K562 (cell line): Measurements from ENCODE around the gene PRSS21. TPM values are rescaled to one million over a fixed set of nuclear protein-coding genes. Genes with fewer than 3 reads are reported as not detected.

Source experiments
- BRD9 ChIP-seq: fragments of 450-650 bp; IDR thresholded peaks from 2 replicates; pipeline ENCODE4 v1.6.1; 2018; ENCODE audit warnings: low read depth; ENCODE audit not compliant: partially characterized antibody
- GABPB1 ChIP-seq: sonication (generic); formaldehyde crosslinking; IDR thresholded peaks from 2 replicates; pipeline ENCODE4 v1.8.0; 2022; ENCODE audit warnings: mild to moderate bottlenecking, missing genetic modification reagents
- NUFIP1 ChIP-seq: fragments of 450-650 bp; IDR thresholded peaks from 2 replicates; pipeline ENCODE4 v1.6.1; 2018; ENCODE audit not compliant: partially characterized antibody
- PYGO2 ChIP-seq: fragments of 450-650 bp; IDR thresholded peaks from 2 replicates; pipeline ENCODE4 v1.6.1; 2016; ENCODE audit warnings: mild to moderate bottlenecking, missing genetic modification characterization, moderate library complexity, missing compliant biosample characterization
- SPI1 ChIP-seq: IDR thresholded peaks from 2 replicates; pipeline ENCODE4 v1.6.1; 2011; ENCODE audit warnings: low read depth, low read length, control low read depth, borderline replicate concordance
- STAG1 ChIP-seq: sonication (generic); formaldehyde crosslinking; IDR thresholded peaks from 2 replicates; pipeline ENCODE4 v1.5.0; 2020; ENCODE audit warnings: missing genetic modification reagents, borderline replicate concordance
- ZKSCAN1 ChIP-seq: fragments of 150-350 bp; IDR thresholded peaks from 2 replicates; pipeline ENCODE4 v1.6.1; 2016; ENCODE audit warnings: low read depth, low read length
- ZNF212 ChIP-seq: fragments of 450-650 bp; formaldehyde crosslinking; IDR thresholded peaks from 2 replicates; pipeline ENCODE4 v1.4.0; 2020; ENCODE audit warnings: mild to moderate bottlenecking
- ZNF75A ChIP-seq: fragments of 450-650 bp; formaldehyde crosslinking; IDR thresholded peaks from 2 replicates; pipeline ENCODE4 v1.4.0; 2020; ENCODE audit warnings: mild to moderate bottlenecking
- polyA plus RNA-seq, 8 experiments: library from polyadenylated mRNA; depleted of rRNA in 4 of 8; stranded (reverse) in 5 of 8; unstranded in 3 of 8; fragments of >200 nt; fragmentation: Nextera tagmentation in 2 of 8; fragmentation: Illumina TruSeq in 1 of 8; extraction: Ambion mirVana in 2 of 8; extraction: Trizol in 1 of 8; gene quantifications; 2 replicates each; pipeline versions ENCODE4 v1.2.1 to v1.2.3, GENCODE V29; 2011 to 2014; ENCODE audit warnings: inconsistent platforms in 1 of 8, missing spikeins in 1 of 8
- total RNA-seq, 7 experiments: library from RNA; depleted of rRNA in 6 of 7; stranded (reverse); fragments of >200 nt in 6 of 7; fragmentation: Illumina TruSeq in 2 of 7; extraction: Trizol in 2 of 7; gene quantifications; 2 replicates each; pipeline versions ENCODE4 v1.2.1 to v1.2.3, GENCODE V29; 2011 to 2021; ENCODE audit warnings: low replicate concordance in 1 of 7
- TF ChIP-seq, protein P1 (sequence below): fragments of 200-800 bp; sonication (Bioruptor generic); IDR thresholded peaks from 2 replicates; pipeline ENCODE4 v1.6.1; 2017; ENCODE audit warnings: missing genetic modification characterization, missing compliant biosample characterization
- TF ChIP-seq, protein P2 (sequence below): IDR thresholded peaks from 2 replicates; pipeline ENCODE4 v1.6.1; 2016; ENCODE audit warnings: missing genetic modification characterization, missing compliant biosample characterization
- TF ChIP-seq, protein P3 (sequence below): sonication (generic); formaldehyde crosslinking; IDR thresholded peaks from 2 replicates; pipeline ENCODE4 v1.8.0; 2022; ENCODE audit warnings: missing genetic modification reagents, mild to moderate bottlenecking, borderline replicate concordance
- TF ChIP-seq, protein P4 (sequence below), 2 experiments: fragments of 450-650 bp; formaldehyde crosslinking in 1 of 2; IDR thresholded peaks; 2 replicates each; pipeline versions ENCODE4 v1.4.0 to v1.6.1; 2014 to 2020; ENCODE audit warnings: mild to moderate bottlenecking in 2 of 2, borderline replicate concordance in 1 of 2, low read depth in 1 of 2

The PRSS21 gene
- total and polyA plus RNA-seq, 9 of the 15 experiments (the other 6 are each of a cell fraction or from before 2014, with no cell fraction given): 12.1 to 121 (median 61.3) TPM

DNA sequence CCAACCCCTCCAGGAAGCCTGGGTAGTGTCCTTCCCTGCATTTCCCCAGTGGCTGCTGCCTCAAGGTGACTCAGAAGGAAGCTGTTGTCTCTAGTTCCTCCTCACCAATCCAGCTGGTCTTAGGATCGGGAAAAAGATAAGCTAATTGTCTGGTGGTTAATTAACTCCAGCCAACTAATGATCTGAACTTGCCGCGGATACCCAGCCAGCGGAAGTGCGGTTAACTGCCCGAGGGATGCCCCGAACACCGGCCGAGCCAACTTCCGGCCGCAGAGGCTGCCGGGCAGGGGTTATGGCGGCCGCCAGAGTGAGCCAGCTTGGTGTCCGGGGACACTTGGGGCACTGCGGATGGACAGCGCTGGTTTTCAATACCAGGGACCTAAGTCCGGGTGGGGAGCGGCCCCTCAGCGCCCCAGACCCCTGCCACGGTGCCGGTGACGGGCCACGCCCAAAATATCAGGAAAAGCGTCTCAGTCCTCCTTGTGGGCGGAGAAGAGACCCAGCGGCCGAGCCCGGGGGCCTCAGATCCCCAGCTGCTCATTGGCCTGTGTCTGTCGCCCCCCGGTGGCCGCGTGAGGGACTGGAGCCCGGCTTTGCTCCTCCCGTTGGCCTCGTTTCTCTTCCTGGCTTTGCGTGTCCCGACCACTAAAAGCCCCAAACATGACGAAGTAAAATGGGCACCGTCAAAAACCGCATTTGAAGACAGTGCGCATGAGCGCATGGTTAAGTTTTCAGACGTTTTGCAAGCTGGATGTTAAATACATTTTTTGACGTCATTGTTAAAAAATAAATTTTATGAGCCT, 51.2 kb downstream of the PRSS21 start (continued):
- TF ChIP-seq, protein P1, sequence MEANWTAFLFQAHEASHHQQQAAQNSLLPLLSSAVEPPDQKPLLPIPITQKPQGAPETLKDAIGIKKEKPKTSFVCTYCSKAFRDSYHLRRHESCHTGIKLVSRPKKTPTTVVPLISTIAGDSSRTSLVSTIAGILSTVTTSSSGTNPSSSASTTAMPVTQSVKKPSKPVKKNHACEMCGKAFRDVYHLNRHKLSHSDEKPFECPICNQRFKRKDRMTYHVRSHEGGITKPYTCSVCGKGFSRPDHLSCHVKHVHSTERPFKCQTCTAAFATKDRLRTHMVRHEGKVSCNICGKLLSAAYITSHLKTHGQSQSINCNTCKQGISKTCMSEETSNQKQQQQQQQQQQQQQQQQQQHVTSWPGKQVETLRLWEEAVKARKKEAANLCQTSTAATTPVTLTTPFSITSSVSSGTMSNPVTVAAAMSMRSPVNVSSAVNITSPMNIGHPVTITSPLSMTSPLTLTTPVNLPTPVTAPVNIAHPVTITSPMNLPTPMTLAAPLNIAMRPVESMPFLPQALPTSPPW (CRISPR knock-in tag): peak; percentile 79
- TF ChIP-seq NUFIP1 (no peak), BRD9 (peak; percentile 42), PYGO2 (peak; percentile 55; the same call in 1 of the 2 replicates), SPI1 (peak; percentile 64; the same call in 1 of the 2 replicates), STAG1 (no peak; the same call in 1 of the 2 replicates), ZNF212 (no peak), GABPB1 (peak; percentile 96), ZKSCAN1 (no peak), ZNF75A (CRISPR knock-in tag) (0 out of 2 replicates have a peak, but pooled peaks have one; percentile 49)
- TF ChIP-seq, protein P2, sequence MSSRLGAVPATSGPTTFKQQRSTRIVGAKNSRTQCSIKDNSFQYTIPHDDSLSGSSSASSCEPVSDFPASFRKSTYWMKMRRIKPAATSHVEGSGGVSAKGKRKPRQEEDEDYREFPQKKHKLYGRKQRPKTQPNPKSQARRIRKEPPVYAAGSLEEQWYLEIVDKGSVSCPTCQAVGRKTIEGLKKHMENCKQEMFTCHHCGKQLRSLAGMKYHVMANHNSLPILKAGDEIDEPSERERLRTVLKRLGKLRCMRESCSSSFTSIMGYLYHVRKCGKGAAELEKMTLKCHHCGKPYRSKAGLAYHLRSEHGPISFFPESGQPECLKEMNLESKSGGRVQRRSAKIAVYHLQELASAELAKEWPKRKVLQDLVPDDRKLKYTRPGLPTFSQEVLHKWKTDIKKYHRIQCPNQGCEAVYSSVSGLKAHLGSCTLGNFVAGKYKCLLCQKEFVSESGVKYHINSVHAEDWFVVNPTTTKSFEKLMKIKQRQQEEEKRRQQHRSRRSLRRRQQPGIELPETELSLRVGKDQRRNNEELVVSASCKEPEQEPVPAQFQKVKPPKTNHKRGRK: no peak
- TF ChIP-seq, protein P3, sequence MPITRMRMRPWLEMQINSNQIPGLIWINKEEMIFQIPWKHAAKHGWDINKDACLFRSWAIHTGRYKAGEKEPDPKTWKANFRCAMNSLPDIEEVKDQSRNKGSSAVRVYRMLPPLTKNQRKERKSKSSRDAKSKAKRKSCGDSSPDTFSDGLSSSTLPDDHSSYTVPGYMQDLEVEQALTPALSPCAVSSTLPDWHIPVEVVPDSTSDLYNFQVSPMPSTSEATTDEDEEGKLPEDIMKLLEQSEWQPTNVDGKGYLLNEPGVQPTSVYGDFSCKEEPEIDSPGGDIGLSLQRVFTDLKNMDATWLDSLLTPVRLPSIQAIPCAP (CRISPR knock-in tag): no peak
- TF ChIP-seq, protein P4, sequence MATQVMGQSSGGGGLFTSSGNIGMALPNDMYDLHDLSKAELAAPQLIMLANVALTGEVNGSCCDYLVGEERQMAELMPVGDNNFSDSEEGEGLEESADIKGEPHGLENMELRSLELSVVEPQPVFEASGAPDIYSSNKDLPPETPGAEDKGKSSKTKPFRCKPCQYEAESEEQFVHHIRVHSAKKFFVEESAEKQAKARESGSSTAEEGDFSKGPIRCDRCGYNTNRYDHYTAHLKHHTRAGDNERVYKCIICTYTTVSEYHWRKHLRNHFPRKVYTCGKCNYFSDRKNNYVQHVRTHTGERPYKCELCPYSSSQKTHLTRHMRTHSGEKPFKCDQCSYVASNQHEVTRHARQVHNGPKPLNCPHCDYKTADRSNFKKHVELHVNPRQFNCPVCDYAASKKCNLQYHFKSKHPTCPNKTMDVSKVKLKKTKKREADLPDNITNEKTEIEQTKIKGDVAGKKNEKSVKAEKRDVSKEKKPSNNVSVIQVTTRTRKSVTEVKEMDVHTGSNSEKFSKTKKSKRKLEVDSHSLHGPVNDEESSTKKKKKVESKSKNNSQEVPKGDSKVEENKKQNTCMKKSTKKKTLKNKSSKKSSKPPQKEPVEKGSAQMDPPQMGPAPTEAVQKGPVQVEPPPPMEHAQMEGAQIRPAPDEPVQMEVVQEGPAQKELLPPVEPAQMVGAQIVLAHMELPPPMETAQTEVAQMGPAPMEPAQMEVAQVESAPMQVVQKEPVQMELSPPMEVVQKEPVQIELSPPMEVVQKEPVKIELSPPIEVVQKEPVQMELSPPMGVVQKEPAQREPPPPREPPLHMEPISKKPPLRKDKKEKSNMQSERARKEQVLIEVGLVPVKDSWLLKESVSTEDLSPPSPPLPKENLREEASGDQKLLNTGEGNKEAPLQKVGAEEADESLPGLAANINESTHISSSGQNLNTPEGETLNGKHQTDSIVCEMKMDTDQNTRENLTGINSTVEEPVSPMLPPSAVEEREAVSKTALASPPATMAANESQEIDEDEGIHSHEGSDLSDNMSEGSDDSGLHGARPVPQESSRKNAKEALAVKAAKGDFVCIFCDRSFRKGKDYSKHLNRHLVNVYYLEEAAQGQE (IDR thresholded peaks at IDR 0.05; ENCODE audit: borderline replicate concordance): peak; percentile 95
- TF ChIP-seq, protein P4 (CRISPR knock-in tag; IDR thresholded peaks at IDR 0.05; ENCODE audit: low read depth): peak; percentile 85
